GM21381 (cell line): Measurements from ENCODE around the gene ACAP3.

Experiments
- ATAC-seq: cut with Tn5 transposase; IDR thresholded peaks from one replicate; pipeline ENCODE4 v1.9.1; 2021; ENCODE audit warnings: mild to moderate bottlenecking, moderate library complexity; ENCODE audit not compliant: unreplicated experiment

The ACAP3 gene

DNA sequence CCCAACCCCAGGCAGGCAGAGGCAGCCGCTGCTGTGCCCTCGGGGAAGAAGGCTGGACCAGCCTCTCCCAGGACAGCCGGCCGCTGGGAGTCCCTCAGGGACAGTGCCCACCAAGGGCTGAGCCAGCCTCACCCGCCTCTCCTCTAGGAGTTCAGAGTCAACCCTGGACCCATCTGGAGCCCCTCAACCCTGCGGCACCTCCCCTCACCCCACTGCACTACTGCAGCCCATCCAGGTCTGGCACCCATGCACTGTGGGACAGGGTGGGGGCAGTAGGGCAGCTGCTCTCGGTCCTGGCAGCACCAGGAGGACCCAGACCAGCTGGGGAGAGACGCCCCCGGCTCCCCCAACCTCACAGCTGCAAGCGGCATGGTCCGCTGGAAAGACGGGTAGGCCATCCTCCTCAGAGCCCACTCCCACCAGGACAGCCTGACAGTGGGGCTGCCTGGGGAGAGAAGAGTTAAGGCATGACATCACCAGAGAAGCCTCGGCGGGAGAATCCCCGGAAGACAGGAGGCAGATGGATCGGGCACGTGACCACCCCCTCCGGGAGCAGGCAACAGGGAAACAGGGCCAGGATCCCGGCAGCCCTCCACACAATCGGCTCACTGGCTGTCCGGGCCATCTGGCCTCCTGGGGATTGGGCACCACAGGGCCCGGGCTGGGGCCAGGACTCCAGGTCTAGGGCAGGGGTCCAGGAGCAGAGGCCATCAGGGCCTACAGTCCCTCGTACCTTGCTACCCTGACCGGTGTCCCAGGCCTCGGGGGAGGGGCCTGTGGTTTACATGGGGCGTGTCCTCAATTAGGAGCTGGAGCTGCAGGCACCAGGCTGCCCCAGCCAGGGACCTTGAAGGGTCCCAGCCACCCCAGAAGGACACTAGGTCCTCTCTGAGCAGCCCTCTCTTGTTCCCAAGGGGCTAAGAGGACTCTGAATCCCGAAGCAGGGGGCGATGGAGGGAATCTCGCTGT is 3.1 kb downstream of the ACAP3 start:
- no peak for ATAC-seq

DNA sequence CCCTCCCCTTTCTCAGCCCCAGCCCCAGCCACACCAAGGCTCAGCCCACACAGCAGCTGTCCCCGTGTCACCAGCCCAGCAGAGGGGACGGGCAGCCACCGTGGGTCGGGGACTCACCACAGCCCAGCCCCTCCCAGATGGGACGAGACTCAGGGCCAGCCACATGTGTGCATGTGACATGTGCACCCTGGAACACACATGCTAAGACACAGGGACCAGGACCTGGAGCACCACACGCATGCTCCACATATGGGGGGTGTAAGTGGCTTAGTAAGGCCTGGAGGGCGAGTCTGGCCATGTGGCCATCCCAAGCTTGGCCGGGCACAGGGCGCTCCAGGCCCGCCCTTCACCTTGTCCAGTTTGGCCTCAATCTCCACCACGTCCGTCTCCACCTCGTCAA is 4.0 kb downstream of the ACAP3 start:
- no peak for ATAC-seq

DNA sequence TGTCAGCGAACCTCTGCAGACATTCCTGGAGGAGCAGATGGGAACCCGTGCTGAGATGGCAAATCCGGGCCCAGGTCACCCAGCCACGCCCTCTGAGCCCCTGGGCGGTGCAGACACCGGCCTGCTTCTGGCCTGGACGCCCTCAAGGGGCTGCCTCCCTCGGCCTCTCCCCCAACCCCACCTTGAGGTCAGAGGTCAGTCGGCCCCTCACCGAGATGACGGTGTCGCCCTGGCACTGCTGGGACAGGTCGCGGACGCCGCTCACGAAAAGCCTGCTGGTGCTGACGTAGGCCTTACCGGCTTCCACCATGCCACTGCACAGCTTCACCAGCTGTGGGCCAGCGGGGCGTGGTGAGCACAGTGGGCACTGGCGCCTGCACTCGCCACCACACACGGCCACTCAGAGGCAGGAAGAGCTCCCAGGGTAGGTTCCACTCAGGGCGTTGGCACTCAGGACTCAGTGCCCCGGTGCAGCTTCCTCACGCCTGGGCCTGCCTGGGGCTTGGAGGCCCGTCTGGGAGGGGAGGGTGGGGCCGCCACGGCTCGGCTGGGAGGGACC is 4.7 kb downstream of the ACAP3 start:
- ATAC-seq, result no peak

DNA sequence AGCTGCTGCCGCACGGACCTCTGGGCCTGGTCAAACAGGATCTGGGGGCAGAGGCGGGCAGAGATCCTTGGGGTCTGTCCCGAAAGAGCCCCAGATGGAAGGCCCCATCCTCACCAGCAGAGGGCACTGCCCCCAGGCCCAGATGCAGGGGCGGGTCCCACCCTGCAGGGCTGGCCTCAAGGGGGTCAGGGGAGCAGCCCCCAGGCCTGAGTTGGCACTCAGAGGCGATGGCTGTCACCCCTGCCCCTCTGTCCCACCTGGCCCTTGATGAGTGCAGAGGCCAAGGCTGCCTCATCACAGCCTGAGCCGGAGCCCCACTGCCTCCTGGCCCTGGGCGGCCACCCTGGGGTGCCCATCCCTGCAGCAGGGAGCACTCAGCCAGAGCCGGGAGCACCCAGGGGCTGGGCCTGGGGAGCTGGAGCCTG is 5.7 kb downstream of the ACAP3 start:
- no peak for ATAC-seq

DNA sequence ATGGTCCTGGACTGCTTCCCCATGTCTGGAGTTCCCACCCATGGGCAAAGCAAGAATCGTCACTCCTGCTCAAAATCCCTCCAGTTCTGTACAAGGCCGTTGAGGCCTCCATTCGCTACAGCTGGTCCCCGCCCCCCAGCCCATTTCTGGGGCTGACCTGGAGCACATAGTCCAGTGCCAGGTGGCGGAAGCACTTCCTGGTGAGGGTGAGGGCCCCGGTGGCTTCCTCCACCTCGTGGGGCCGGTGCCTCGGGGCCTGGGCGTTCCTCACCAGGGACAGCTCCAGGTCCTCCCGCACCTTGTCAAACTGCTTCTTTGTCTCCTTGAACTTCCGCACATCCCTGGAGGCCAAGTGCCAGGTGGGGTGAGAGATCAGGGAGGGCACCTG is 7.4 kb downstream of the ACAP3 start:
- no peak for ATAC-seq

DNA sequence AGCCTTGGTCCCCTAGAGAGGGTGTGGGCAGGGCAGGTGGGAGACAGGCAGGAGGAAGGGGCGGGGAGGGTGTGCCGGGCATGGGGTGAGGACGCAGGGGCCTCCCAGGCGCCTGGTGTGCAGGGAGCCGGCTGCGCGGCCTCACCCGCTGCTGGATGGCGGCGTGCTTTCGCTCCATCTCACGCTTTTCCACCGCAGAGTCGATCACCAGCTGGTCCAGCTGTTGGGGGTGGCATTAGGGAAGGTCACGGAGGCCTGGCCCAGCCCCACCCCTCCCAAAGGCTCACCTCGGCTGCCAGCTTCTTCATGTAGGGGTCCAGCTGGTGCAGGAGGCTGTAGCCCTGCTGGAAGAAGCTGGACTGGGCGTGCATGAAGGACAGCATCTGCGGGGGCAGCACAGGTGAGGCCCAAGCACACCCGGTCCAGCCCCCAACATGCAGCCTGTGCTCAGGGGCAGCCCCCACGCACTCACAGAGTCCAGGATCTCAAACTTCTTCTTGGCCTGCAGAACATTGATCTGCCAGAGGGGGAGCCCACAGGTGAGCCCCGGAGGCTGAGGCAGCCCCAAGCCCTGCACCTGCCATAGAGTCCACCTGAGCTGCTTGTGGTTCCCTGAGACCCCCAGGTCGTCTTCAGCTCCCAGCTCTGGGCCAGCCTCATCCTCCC is 7.9 kb downstream of the ACAP3 start:
- ATAC-seq, result no peak

DNA sequence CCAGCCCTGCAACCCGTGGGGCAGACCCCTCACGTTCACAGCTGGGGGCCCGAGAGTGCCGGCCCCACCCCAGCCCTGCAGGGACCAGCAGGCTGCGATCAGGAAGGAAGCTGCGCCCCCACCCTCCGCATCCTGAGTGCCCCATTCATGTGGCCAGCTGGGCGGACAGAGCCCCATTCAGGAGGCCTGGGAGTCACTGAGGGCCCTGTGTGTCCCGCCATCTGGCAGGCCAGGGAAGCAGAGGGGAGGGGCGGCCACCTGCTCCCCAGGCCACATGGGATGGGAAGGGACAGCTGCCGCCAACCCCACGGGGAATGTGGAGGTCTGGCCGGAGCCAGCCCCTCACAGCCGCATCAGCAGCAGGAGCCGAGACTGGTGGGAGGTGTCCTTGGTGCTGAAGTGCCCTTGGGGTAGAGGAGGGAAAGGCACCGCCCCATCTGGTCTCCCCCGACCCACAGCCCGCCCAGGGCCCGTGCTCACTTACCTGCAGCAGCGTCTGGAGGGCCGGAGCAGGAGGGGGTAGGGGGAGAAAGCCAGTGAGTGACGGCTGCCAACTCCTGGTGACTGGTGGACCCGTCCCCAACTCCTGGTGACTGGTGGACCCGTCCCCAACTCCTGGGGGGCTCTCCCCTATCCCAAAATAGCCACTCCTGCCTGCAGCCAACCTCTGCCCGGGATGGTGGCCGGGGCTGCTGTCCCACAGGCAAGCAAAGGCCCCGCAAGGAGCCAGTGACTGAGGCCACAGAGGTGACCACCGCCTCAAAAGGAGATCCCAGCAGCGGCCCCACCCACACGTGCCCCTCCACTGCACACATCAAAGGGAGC is 8.7 kb downstream of the ACAP3 start:
- no peak for ATAC-seq

DNA sequence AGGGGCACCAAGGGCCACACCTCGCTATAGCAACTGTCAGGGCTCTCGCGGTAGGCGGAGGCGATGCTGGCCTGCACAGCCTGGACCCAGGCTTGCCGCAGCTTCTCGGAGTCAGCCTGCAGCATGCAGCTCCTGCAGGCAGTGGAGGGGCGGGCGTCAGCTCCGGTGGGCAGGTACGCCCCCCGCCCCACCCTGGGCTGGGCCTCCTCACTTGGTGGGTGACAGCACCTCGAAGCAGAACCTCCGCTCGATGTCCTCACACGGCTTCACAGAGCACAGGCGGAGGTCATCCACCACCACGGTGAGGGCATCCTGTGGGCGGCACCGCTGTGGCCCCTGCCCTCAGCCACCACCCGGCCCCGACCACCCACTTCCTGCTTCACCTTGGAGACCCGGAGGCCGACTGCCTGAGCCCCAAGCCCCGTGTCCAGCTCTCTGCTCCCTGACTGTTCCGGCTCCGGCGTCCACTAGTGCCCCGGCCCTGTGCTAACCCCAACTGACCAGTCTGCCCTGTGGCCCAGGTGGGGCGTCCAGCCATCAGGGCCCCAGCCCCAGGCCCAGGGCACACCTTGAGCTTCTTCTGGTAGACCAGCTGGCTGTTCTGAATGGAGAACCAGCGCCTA is 9.8 kb downstream of the ACAP3 start:
- ATAC-seq, result no peak

DNA sequence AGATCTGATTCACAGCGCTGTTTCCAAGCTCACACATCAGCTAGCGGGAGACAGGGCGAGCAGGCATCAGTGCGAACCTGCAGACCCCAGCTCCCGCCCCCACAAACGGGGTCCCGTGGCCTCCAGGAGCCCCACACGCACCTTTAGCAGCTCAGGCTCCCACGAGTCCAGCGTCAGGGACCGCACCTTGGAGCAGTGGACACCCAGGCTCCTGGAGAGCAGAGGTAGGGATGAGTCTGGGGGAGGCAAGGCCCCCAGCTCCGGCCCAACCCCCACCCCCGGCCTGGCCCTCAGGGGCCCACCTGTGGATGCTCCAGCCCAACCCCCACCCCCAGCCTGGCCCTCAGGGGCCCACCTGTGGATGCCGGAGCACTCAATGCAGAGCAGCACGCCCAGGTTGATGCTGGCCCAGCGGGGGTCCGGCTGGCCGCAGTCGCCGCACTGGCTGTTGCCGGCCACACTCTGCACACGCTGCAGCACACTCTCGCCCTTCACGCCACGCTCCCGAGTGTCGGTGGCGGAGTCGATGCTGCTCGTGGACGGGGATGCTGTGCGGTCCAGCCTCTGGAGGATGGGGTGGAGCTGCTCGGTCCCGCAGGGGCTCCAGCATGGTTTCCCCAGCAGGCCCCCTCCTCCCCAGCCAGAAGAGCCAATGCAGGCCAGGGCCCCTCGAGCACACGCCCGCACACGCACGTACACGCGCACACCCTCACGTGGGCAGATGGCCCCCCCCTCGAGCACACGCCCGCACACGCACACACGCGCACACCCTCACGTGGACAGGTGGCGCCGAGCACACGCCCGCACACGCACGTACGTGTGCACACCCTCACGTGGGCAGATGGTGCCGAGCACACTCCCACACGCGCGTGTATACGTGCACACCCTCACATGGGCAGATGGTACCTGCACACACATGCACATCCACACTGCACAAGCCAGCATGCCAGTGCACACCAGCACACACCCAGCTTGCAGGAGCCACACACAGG is 11.4 kb downstream of the ACAP3 start:
- ATAC-seq, result no peak

DNA sequence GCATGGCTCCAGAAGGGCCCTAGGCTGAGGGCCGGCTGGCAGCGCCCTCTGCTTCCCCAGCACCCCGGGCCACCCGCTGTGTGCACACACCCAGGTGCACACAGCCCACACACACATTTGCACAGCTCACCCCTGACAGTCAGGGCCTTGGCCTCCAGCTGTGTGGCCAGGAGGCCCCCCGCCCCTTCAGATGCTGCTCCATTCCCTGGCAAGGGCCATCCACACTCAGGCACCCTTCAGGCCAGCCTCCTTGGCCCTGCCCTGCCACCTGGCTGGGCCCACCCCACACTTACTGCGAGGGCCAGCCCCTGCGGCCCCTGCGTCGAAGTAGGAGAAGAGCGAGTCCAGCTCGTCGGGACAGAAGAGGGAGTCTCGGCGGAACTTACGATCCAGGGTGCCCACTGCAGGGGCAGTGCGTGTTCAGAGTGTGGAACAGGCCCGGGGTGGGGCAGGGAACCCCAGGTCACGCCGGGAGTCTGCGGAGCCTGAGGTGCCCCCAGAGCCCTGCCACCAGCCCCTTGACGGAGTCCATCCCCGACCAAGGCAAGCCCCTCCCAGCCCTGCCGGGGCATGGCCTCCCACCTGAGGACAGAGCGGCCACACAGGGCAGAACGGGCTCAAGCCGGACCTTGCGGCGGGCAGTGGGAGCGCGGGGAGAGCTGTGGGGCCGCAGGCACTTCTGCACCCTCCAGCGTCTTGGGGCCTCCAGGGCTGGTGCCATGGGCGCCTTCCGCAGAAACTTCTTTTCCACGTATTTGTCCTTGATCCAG is 12.4 kb downstream of the ACAP3 start:
- no peak for ATAC-seq

DNA sequence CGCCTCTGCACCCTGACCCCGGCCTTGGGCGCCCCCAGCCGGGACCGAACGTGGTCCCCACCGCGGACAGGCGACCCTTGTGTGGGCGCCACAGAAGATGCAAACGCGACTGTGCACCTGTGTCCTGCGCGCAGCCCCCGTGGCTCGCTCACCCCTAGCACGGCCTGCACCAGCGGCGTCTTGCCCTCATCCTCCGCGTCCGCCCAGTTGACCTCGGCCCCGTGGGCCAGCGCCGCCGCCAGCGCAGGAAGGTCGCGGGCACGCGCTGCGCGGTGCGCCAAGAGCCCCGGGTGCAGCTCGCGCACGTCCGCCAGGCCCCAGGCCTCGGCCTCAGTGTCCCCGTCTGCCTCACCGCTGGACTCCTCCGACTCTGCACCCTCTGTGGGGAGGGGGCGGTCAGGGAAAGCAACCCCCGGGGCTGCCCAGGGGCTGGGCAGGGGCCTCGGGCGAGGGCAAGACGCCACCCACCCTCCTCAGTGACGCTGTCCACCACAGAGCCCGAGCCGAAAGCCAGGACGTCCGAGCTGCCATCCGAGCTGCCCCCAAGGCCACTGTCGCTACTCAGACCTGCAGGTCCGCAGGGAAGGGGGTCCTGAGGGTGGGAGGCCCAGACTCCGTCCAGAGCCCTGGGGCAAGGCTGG is 13.4 kb downstream of the ACAP3 start:
- ATAC-seq, result no peak

DNA sequence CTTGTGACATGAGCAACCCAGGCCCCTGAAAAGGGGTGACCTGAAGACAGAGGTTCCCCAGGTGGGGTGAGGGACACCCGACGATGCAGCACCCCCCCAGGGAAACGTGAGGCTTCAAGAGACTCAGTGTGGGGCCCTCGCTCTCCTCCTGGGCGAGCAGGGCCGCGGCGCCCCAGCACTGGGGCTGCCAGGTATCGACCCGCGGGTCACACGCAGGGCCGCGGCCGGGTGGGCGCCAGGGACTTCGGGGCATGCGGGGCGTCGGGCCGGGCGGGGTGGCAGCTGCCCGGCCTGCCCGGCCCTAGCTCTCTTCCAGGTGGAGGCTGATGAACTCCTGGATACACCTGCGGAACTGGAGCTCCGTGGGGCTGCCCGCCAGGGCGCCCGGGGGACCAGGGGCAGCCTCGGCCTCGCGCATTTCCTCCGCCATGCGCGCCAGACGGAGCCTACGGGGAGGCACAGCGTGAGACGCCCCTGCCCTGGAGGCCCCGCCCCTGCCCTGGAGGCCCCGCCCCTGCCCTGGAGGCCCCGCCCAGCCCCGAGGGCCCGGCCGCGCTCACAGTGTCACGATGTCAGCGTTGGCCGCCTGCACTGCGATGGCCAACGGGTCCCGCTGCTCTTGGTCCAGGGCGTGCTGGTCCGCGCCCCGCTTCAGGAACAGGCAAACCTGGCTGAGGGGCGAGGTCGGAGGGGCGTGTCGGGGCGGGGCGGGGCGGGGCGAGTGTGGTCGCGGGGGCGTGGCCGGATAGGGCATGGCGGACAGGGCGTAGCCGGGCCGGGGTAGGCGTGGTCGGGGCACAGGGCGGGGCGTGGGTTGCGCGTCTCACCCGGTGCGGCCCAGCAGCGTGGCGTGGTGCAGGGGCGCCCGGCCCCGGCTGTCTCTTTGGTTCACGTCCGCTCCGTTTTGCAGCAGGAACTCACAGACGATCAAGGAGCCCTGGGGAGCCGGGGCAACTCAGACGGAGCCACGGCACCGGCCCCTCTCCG is 14.2 kb downstream of the ACAP3 start:
- ATAC-seq, result no peak

DNA sequence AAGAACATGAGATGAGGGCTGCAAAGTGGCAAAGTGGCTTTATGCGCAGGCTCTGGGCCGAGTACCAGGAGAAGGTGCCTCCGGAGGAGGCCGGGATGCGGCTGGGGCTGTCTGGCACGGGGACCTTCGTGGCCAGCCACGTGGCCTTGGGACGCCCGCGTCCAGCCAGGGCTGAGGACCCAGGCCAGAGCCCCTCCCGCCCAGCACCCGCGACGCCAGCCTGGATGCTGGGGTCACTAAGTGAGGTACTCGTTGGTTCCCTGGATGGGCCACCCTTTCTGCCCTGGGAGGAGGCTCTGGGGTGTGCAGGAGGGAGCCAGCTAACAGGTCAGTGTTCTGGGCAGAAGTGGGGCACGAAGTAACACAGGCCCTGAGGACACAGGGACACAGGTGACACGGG is 14.9 kb downstream of the ACAP3 start:
- ATAC-seq, result no peak

DNA sequence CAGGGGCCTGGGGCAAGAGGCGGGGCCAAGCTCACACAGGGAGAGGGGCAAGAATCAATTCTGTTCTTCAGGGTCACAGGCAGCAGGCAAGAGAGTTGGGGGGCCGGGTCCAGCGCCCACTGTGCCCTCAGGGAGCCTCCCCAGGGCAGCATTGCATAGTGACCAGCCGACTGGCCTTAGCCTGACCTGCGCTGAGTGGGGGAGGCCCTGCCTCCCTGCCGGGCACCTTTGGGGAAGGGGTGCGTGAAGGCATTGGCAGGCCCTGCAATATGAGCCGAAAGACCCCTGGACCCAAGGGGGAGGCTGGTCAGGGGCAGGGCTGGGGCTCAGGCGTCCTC is 15.3 kb downstream of the ACAP3 start:
- ATAC-seq, result no peak

DNA sequence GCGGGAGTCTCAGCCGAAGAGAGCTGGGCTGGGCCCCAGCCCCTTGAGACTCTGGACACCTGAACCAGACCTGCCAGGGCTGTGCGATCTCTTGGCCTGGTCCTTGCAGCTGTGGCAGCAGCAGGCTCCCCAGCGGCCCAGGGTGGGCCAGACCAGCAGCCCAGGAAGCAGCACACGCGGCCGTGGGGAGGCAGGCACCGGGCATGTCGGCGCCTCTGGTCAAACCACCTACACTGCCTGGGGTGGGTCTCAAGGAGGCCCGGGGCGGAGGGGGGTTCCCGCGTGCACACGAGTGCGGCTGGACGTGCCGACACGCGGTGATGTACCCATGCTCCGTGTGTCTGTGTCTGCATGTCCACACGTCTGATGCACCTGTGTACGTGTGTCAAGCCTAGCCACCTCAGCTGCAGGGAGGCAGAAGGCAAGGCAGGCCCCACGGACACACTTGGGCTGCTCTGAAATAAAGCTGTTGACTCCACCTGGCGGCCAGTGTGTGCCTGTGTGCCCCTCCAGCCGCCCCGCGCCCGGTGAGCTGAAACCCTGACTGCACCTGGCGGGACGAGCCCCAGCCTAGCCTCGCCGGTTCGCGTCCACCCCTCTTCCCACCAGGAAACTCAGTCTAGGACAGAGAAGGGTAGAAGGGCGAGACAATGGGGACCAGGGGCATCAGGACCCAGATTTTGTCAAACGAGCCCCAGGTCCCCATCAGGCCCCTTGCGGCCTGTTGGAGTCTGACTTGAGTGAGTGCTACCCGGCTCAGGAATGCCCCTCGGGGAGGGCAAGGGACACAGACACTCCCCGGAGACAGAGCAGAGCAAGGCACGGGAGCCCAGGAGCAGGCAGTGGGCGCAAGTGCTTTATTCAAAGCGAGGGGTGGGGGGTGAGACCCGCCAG is 15.9 kb downstream of the ACAP3 start:
- ATAC-seq, result no peak

DNA sequence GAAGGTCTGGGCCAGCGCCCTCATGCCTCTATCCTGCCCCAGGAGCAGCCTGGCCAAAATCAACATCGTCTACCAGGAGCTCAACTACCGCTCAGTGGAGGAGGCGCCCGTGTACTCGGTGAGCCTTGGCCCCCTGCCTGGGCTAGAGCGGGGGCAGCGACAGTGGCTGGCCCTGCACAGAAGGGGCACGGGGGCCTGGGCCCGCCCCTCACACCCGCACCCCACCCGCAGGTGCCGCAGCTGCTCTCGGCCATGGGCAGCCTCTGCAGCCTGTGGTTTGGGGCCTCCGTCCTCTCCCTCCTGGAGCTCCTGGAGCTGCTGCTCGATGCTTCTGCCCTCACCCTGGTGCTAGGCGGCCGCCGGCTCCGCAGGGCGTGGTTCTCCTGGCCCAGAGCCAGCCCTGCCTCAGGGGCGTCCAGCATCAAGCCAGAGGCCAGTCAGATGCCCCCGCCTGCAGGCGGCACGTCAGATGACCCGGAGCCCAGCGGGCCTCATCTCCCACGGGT is 16.7 kb downstream of the ACAP3 start:
- no peak for ATAC-seq
